NCI-H82 treated with DMSO at 0.1 percent for 48 hours (cell line): ENCODE measurements around the gene LRRC41.
"Not testable (repeated sequence)": the region's sequence is repeated elsewhere in the genome, so short reads cannot be mapped to it uniquely, and the experiment has no call there.

ENCODE experiments used
- DNase-seq: peaks from one replicate; lab custom pipeline; 2025; ENCODE audit not compliant: unreplicated experiment; lab: John Stamatoyannopoulos, UW

The LRRC41 gene

DNA sequence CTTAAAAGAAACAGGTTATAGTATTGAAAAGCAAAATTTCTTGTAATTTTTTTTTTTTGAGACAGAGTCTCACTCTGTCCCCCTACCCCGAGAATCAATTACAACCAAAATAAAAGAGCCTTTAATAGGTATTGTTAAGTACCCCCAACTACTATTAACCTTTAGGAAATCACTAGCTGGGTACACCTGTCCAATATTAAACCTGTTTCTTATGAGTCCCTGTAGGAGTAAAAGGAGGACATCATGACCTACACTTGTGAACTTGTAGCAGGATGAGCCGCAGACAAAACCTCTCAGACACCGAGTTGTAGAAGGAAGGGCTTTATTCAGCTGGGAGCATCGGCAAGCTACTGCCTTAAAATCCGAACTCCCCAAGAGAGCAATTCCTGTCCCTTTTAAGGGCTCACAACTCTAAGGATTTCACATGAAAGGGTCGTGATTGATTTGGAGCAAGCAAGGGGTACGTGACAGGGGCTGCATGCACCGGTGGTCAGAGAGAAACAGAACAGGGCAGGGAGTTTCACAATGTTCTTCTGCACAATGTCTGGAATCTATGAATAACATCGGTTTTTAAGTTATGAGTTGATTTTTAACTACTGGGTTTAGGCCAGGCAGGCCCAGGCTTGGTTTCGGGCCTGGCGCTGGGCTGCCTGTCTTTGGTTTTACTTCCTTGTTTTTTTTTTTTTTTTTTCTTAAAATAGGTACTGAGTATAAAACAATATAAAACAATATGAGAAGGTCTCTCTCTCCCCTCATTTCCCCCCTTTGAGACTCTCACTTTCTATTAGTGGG lies 22.1 kb upstream of the LRRC41 start:
- DNase-seq, result not testable (repeated sequence)

GRCh38 chr1:46322191-46322590 lies 18.8 kb upstream of the LRRC41 start:
- DNase-seq, result not testable (repeated sequence)

- DNase-seq, result peak; percentile 65
Observed at GRCh38 chr1:46319960-46320914, 16.8 kb upstream of the LRRC41 start.

GRCh38 chr1:46319301-46319700 lies 15.9 kb upstream of the LRRC41 start:
- DNase-seq, result not testable (repeated sequence)

DNA sequence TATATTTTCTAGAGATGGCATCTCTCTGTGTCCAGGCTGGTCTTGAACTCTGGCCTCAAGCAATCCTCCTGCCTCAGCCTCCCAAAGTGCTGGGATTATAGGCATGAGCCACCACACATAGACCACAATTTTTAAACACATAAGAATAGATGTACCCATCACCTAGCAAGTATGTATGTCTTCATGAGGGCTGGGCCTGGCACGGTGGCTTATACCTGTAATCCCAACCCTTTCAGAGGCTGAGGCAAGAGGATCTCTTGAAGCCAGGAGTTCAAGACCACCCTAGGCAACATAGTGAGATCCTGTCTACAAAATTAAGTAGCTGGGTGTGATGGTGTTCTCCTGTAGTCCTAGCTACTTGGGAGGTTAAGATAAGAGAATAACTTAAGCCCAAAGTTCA lies 13.9 kb upstream of the LRRC41 start:
- DNase-seq, result no peak

DNA sequence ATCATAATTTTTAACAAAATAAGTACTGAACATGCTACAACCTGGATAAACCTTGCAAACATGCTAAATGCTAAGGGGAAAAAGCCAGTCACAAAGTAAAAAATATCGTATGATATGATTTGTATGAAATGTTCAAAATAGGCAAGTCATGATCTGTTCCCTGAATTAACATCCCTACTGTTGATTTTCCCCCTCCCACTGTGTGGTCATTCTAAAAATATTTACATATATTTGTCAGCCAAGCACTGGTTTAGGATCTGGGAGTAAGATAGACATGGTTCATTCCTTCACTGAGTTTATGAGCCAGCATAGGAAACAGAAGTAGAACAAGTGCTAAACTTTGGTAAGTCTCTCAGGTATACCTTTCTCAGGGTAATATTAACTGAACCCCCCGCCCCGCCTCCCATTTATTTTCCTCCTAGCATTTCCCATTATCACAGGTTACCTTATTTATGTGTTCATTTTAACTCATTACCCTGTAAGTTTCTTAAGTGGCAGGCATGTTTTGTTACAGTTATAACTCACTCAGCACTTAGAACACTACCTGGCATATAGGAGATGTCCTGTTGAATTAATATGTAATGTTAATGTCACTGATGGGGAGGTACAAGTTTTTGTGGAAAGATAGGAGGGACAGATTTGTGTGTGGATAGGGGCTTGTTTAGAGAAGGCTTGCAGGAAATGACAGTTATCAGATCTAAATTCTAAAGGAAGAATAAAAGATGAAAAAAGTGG lies 12.4 kb upstream of the LRRC41 start:
- DNase-seq, result no peak

DNA sequence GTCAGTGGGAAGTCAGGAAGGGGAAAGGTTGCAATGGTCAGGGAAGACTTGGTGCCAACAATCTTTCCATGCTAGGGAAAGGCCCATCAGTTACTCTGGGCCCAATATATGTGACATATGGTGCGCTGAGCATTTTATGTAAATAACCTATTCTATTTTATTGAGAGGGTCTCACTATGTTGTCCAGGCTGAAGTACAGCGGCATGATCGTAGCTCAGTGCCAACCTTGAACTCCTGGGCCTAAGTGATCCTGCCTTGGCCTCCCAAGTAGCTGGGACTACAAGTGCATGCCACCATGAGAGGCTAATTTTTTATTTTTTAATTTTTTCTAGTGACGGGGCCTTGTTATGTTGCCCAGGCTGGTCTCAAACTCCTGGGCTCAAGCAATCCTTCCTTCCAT lies 6.9 kb upstream of the LRRC41 start:
- DNase-seq, result no peak

GRCh38 chr1:46309401-46310159 lies 6.2 kb upstream of the LRRC41 start:
- no peak for DNase-seq

GRCh38 chr1:46306159-46306530 lies 2.7 kb upstream of the LRRC41 start:
- no peak for DNase-seq

DNA sequence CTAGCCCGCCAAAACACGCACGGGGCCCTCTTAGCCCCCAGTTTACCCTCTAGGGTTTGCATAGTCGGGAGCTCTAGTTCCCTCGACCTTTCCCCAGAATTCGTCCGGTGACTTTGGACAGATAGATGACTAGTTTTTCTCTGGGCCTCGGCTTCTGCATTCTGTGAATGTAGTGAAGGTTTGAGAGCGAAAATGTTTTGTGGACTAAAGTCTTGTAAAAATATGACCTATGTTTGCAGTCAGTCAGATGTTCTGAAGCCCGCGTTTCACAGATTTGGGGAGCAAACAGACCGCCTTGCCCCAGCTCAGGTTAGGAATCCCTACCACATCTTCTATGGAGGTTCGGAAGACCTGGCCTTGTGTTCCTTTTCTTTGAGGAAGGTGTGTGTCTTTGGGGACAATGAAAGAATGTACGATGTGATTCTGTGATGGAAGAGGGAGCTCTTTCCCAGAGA lies 483 bp upstream of the LRRC41 start:
- DNase-seq, result no peak

GRCh38 chr1:46302641-46303037 lies 777 bp downstream of the LRRC41 start:
- DNase-seq, result no peak

GRCh38 chr1:46301808-46302640 lies 1.4 kb downstream of the LRRC41 start:
- no peak for DNase-seq

DNA sequence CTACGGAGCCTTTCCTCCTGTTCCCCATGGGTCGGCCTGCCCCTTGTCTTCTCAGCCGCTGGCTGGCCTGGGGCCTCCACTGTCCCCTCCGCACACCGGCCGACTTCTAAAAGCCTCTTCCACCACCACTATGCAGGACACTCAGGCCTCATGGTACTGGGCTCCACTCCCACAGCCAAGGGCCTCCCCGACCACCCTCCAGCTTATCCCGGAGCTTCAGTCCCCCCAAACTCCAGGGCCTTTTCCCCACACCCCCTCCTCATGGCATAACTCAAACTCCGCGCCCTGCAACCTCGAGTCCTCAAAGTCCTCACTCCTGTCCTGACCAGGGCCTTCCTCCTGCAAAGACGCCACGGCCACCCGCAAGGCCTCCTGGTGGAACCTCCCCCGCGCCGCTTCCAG lies 2.0 kb downstream of the LRRC41 start:
- no peak for DNase-seq

GRCh38 chr1:46300673-46301405 lies 2.6 kb downstream of the LRRC41 start:
- no peak for DNase-seq

- DNase-seq, result no peak
Observed at GRCh38 chr1:46298387-46298786, 5.0 kb downstream of the LRRC41 start.

DNA sequence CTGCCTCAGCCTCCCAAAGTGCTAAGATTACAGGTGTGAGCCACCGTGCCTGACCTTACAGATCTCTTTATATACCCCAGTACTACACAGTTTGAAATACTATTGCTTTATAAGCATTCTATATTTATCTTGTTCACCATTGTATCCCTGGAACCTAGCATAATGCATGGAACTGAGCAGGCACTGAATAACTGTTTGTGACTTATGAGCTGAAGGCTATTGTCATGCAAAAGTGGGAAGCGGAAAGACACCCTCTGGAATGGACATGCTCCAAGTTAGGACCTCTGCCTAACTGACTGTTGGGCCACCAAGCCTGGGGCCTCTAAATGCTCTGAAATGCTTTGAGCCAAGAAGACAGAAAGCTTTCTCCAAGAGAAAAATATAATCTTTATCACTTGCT lies 8.1 kb downstream of the LRRC41 start:
- DNase-seq, result no peak

DNA sequence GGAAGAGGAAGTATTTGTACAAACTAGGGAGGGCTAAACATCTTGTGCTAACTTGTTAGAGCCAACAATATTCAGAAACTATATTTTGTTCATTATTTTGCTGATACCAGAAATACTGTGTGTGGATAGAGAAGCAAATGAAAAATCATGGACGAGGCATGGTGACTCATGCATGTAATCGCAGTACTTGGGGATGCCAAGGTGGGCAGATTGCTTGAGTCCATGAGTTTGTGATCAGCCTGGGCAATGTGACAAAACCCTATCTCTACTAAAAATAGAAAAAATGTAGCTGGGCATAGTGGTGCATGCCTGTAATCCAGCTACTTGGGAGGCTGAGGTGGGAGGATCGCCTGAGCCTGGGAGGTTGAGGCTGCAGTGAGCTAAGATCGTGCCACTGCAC lies 13.4 kb downstream of the LRRC41 start:
- no peak for DNase-seq

- no peak for DNase-seq
Observed at GRCh38 chr1:46289134-46289494, 14.3 kb downstream of the LRRC41 start.

GRCh38 chr1:46288485-46289133 lies 14.8 kb downstream of the LRRC41 start:
- DNase-seq, result no peak
